Central memory CD4-positive, alpha-beta T cell (primary cell): ENCODE results near the gene TMEM169.
A peak's percentile ranks its signal among the peaks of the same experiment; 100 is the strongest.
"Not testable (repeated sequence)": the region's sequence is repeated elsewhere in the genome, so short reads cannot be mapped to it uniquely, and the experiment has no call there.

Experiments used
- DNase-seq: peaks from one replicate; pipeline ENCODE4 v3.0.0; 2022

The TMEM169 gene

GRCh38 chr2:216072473-216072872 lies 9.2 kb upstream of the TMEM169 start:
- no peak for DNase-seq

DNA sequence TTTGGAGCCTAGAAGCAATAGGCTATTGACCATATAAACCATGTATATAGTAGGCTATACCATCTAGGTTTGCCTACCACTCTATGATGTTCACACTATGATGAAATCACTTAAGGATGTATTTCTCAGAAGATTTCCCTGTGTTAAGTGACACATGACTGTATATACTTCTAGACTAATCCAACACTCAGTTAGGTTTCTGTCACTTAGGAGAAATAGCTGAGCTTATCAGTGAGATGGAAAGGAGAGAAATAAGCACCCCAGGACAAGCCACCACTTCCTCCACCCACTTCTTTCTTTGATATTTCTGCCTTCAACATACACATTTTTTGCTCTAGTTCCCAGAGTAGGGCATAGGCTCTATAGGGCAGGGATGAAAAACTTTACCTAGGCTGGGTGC lies 7.9 kb upstream of the TMEM169 start:
- no peak for DNase-seq

DNA sequence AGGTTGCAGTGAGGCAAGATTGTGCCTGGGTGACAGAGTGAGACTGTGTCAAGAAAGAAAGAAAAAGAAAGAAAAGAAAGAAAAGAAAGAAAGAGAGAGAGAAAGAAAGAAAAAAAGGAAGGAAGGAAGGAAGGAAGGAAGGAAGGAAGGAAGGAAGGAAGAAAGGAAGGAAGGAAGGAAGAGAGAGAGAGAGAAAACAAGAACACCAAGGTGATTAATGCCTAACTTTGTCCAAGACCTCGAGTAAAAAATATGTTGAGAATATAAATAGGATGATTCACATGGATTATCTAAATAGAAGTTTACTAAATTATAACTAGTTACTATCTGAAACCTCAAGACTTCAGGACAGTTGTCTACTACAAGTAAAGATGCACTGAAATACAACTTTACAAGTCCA lies 7.3 kb upstream of the TMEM169 start:
- DNase-seq, result no peak

DNA sequence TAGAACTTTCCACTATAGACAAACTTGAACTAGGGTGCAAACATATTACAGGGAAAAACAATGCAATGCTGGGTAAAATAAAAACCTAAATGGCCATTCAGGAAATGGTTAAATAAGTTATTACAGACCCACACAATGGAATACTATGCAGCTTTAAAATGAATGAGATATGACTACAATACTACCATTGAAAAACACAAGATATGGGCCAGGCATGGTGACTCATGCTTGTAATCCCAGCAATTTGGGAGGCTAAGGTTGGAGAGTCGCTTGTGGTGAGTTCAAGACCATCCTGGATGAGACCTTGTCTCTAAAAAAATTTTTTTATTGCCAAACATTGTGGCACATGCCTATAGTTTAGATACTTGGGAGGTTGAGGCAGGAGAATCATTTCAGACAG lies 6.9 kb upstream of the TMEM169 start:
- no peak for DNase-seq

- DNase-seq, result no peak
Measured at GRCh38 chr2:216075510-216076485, 5.9 kb upstream of the TMEM169 start.

GRCh38 chr2:216078776-216079175 lies 2.9 kb upstream of the TMEM169 start:
- DNase-seq, result no peak

GRCh38 chr2:216080048-216080447 lies 1.7 kb upstream of the TMEM169 start:
- DNase-seq, result not testable (repeated sequence)

GRCh38 chr2:216081012-216081411 lies 707 bp upstream of the TMEM169 start:
- no peak for DNase-seq

DNA sequence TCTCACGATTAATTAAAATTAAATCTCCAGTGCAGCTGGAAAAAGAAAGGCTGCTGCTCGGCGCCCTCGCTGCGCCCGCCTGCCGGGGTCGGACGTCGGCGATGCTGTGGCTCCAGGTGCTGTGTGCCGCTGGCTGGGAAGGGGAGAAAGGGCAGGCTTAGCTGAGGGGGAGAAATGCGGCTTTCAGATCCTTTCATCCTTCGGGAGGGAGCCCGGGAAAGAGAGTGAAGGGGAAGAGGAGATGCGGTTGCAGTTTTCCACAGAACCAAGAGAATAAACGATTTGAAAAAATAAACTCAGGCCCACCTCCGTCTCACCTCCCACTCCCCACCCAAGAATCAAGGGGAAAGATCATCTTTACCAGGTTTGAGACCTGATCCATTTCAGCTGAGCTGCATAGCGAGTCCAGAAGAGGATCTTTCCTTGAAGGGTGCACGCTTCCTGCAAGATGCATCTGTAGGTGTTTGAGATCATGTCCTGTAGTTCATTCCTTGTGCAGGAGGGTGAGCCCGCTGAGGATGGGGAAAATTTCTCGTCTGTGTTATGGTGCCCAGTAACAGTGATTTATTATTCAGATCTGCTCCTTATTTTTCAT lies 495 bp downstream of the TMEM169 start:
- no peak for DNase-seq

- DNase-seq, result no peak
Measured at GRCh38 chr2:216082805-216083204, 1.1 kb downstream of the TMEM169 start.

DNA sequence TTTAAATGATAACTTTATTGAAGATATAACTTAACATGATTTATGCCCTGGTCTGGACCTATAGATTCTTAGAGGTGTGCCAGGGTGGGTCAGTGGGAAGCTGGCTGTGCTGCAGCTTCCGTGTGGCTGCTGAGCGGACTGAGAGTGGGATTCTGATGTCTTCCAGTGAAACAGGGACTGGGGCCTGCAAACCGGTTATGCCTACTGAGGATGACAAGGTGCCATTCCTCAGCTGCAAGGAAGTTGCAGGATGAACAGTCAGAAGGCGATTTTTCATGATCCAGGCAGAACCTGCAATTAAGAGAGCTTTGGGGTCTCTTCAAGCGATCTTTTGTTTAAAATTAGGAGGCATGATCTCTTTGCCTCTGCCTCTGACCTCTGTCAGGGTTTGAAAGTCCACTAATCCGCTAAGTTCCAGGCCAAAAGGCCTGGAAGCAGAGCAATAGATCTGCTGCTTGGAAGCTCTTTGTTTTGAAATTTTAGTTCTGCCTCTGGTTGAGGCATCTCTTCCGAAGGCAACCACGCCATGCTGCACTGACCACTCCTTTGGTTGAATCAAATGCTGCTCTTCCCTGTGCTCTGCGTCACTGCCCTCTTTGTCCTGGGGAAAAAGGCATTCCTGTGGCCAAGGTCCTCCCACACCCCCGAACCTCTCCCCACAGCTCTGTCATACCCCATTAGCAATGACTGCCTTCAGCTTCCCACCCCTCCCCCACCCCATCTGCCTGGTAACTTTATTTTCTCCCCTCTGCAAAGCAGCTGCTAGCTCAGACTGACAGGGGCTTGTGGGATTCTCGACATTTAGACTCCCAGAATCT lies 2.0 kb downstream of the TMEM169 start:
- no peak for DNase-seq

GRCh38 chr2:216084547-216084946 lies 2.8 kb downstream of the TMEM169 start:
- DNase-seq, result peak; percentile 25

GRCh38 chr2:216086207-216086893 lies 4.6 kb downstream of the TMEM169 start:
- DNase-seq, result no peak

DNA sequence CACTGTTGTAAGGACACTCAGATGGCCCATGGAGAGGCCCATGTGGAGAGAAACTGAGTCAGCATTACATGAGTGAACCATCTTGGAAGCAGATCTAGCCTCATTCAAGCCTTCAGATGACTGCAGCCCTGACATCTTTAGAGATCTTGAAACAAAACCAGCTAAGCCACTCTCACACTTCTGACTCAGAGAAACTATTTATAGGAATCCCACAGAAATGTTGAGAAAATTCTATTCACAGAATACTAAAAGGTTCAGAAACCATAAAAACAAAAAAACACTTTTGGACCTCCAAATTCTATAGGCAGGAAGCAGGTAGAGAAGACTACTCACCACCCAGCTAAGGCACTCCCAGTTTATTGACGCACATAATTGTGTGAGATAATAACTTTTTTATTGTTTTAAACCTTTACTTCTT lies 8.7 kb downstream of the TMEM169 start:
- no peak for DNase-seq

- no peak for DNase-seq
Measured at GRCh38 chr2:216092646-216093045, 10.9 kb downstream of the TMEM169 start.

GRCh38 chr2:216094701-216095100 lies 13.0 kb downstream of the TMEM169 start:
- DNase-seq, result no peak

DNA sequence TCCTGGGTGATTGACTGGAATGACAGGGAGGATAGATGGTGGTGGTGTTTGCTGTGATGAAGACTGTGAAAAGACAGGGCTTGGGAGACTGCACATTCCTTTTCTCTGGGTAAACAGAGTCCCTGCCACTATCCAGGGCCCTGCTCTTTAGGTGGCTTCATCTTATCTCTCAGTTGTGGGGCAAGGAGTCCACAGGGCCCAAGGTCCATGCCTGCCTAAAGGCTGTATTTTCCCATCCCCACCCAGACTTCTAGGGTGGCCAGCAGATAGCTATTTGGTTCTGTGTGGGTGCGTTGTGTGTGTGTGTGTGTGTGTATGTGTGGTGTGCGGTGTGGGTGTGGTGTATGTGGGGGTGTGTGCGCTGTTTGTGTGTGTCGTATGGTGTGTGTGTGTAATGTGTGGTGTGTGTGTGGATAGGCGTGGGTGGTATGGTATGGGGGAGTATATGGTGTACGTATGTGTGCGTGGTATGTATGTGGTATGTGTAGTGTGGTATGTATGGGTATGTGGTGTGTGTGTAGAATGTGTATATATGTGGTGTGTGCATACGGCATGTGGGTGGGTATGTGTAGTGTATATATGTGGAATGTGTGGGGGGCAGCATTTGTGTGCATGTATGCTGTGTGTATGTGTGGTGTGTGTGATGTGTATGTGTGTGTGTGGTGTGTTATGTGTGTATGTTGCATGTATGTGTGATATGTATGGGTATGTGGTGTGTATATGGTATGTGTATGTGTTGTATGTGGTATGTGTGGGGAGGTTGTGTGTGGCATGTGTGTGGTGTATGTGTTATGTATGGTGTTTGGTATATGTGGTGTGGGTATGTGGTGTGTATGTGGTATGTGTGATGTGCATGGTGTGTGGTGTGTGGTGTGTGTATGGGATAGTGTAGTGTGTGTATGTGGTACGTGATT lies 17.0 kb downstream of the TMEM169 start:
- no peak for DNase-seq

- no peak for DNase-seq
Measured at GRCh38 chr2:216101109-216101508, 19.4 kb downstream of the TMEM169 start.

- no peak for DNase-seq
Measured at GRCh38 chr2:216103213-216103612, 21.5 kb downstream of the TMEM169 start.

DNA sequence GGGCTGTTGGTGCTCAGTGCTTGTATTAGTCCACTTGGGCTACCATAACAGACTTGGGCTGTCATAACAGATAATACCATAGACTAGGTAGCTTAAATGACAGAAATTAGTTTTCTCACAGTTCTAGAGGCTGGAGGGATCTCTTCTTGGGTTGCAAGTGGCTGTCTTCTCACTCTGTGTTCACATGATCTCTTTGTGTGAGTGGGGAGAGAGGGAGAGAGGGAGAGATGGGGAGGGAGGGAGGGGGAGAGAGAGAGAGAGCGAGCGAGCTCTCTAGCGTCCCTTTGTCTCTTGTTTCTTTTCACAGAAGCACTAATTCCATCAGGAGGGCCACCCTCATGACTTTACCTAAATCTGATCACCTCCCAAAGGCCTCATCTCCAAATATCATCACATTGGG lies 23.0 kb downstream of the TMEM169 start:
- DNase-seq, result no peak

DNA sequence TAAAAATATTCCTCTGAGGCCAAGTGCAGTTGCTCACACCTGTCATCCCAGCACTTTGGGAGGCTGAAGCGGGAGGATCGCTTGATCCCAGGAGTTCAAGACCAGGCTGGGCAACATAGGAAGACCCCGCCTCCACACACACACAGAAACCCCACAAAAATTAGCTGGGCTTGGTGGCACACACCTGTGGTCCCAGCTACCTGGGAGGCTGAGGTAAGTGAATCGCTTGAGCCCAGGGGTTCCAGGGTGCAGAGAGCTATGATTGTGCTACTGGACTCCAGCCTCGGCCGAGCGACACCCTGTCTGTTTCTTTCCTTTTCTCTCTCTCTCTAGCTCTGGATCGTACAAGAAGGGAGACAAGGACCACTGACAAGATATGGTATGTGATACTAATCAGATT lies 25.6 kb downstream of the TMEM169 start:
- DNase-seq, result no peak

GRCh38 chr2:216107760-216108159 lies 26.0 kb downstream of the TMEM169 start:
- no peak for DNase-seq
